ENCODE measurements around the gene TTLL12. TPM values are rescaled to one million over a fixed set of nuclear protein-coding genes. Genes with fewer than 3 reads are reported as not detected.
A peak's percentile ranks its signal among the peaks of the same experiment; 100 is the strongest.

The TTLL12 gene
- total RNA-seq, 1 experiment from 2014 or later: 100 TPM

- Histone ChIP-seq H3K9ac (ENCODE audit: low read length) (peak overlapping the region; percentile 93), H4K20me1 (ENCODE audit: insufficient read depth) (no peaks in the 10 kb centered on the region), H3K4me2 (ENCODE audit: low read length) (peak overlapping the region; percentile 99), H2AFZ (ENCODE audit: low read depth, low read length, poor library complexity, severe bottlenecking) (no peak overlapping the region), H3K79me2 (ENCODE audit: insufficient read depth, low read length) (peaks cover 43% of the 10 kb centered on the region), H3K9me2 (ENCODE audit: insufficient read depth) (no peaks in the 10 kb centered on the region), H3K9me3 (ENCODE audit: control insufficient read depth in 1 of 2, insufficient read depth in 1 of 2, low read depth in 1 of 2, low read length in 2 of 2) (no peaks in the 10 kb centered on the region; a peak in 1 of 4 replicates), H3K27ac (ENCODE audit: low read depth, low read length) (peak overlapping the region; percentile 99), H3K27me3 (ENCODE audit: insufficient read depth, low read length) (no peaks in the 10 kb centered on the region), H3K4me1 (ENCODE audit: control insufficient read depth in 1 of 2, insufficient read depth in 2 of 2, low read length in 2 of 2) (peaks cover 35 to 54% of the 10 kb centered on the region in 2 experiments), H3K4me3 (replicated peaks in 1 of 2; ENCODE audit: low read depth in 1 of 2, low read length in 2 of 2) (no peak overlapping the region; a peak in 1 of 4 replicates), H3K36me3 (ENCODE audit: control insufficient read depth in 1 of 2, insufficient read depth in 2 of 2, low read length in 2 of 2) (peaks cover 15 to 24% of the 10 kb centered on the region in 2 experiments)
- intact Hi-C loops (cut with micrococcal nuclease): no loop called here
- ChIA-PET POLR2A (interaction anchor here (0.6 kb wide), 1 partner anchor 73 kb away, joined by 4 read pairs; no protein-coding TSS in a partner anchor), CTCF (interaction anchor here (0.5 to 0.7 kb wide), 2 partner anchors 18 to 38 kb away, joined by 3 to 5 read pairs; no protein-coding TSS in a partner anchor), RAD21 (ENCODE audit: low non-redundant PET in 1 of 2, low total read pairs in 2 of 2, uncharacterized antibody in 2 of 2, unreplicated experiment in 2 of 2) (no interaction called here)
- TF ChIP-seq CEBPB (IDR thresholded peaks at IDR 0.05; ENCODE audit: low read depth): no peak
- TF ChIP-seq POLR2AphosphoS5 (IDR thresholded peaks at IDR 0.05; ENCODE audit: low read depth, low read length): peak; percentile 50; the same call in 1 of the 2 replicates
- ATAC-seq (no peak), DNase-seq (ENCODE audit: low read depth, low spot score) (no peak)
- no TSS peak for BruUV-seq (replicated peaks)
Observed at GRCh38 chr22:43129426-43130425, 57.2 kb downstream of the TTLL12 start.

DNA sequence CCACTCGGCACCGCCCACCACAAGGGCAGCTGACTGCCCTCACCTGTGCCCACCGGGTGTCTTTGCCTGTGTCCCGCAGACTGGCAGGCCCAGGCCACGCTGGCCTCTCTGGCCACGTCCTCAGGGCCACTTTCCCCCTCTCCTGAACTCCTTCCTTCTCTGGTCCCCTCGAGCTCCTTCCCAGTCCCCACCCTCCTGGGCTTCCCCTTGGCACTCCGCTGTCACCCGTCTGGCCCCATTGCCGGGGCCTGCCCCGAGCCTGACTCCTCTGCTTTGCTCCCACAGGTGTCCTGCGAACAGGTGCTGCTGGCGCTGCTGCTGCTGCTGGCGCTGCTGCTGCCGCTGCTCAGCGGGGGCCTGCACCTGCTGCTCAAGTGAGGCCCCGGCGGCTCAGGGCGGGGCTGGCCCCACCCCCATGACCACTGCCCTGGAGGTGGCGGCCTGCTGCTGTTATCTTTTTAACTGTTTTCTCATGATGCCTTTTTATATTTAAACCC is 58.0 kb downstream of the TTLL12 start:
- Histone ChIP-seq H3K9me2 (ENCODE audit: insufficient read depth) (no peaks in the 10 kb centered on the region), H3K36me3 (ENCODE audit: control insufficient read depth in 1 of 2, insufficient read depth in 2 of 2, low read length in 2 of 2) (peaks cover 8 to 17% of the 10 kb centered on the region in 2 experiments), H3K4me3 (replicated peaks in 1 of 2; ENCODE audit: low read depth in 1 of 2, low read length in 2 of 2) (peak overlapping the region; percentile 71 to 76), H3K9ac (ENCODE audit: low read length) (peak overlapping the region; percentile 93), H3K79me2 (ENCODE audit: insufficient read depth, low read length) (peaks cover 40% of the 10 kb centered on the region), H3K9me3 (ENCODE audit: control insufficient read depth in 1 of 2, insufficient read depth in 1 of 2, low read depth in 1 of 2, low read length in 2 of 2) (no peaks in the 10 kb centered on the region), H3K4me2 (ENCODE audit: low read length) (peak overlapping the region; percentile 99), H3K27ac (ENCODE audit: low read depth, low read length) (peak overlapping the region; percentile 99), H4K20me1 (ENCODE audit: insufficient read depth) (no peaks in the 10 kb centered on the region), H3K27me3 (ENCODE audit: insufficient read depth, low read length) (no peaks in the 10 kb centered on the region), H2AFZ (ENCODE audit: low read depth, low read length, poor library complexity, severe bottlenecking) (no peak overlapping the region), H3K4me1 (ENCODE audit: control insufficient read depth in 1 of 2, insufficient read depth in 2 of 2, low read length in 2 of 2) (peaks cover 35 to 54% of the 10 kb centered on the region in 2 experiments)
- intact Hi-C loops (cut with micrococcal nuclease): no loop called here
- no peak for TF ChIP-seq CTCF (IDR thresholded peaks at IDR 0.05 in 2 of 3, conservative IDR thresholded peaks at IDR 0.05 in 1 of 3; ENCODE audit: borderline replicate concordance in 1 of 3, insufficient read depth in 1 of 3, low read depth in 2 of 3, low read length in 2 of 3)
- TF ChIP-seq POLR2AphosphoS5 (IDR thresholded peaks at IDR 0.05; ENCODE audit: low read depth, low read length): peak; percentile 10; the same call in 1 of the 2 replicates
- RAD21 ChIA-PET (ENCODE audit: low non-redundant PET in 1 of 2, low total read pairs in 2 of 2, uncharacterized antibody in 2 of 2, unreplicated experiment in 2 of 2): no interaction called here
- ATAC-seq: no peak
- CTCF ChIA-PET: interaction anchor here (0.6 kb wide), 1 partner anchor 447 kb away, joined by 5 read pairs; no protein-coding TSS in a partner anchor
- POLR2A ChIA-PET: interaction anchor here (0.6 kb wide), 1 partner anchor 72 kb away, joined by 4 read pairs; no protein-coding TSS in a partner anchor
- BruUV-seq (replicated peaks): no TSS peak
- DNase-seq (ENCODE audit: low read depth, low spot score): no peak

Data from HCT116 (cell line).